MCF 10A (cell line): ENCODE data around the gene HEMK1. TPM values are rescaled to one million over a fixed set of nuclear protein-coding genes. Genes with fewer than 3 reads are reported as not detected.

Experiments
- BruUV-seq: library from RNA; stranded (reverse); fragments of 400-500 nt; replicated peaks from 2 replicates; lab custom pipeline; 2021; lab: Mats Ljungman, UMichigan
- CTCF ChIA-PET: fragments of 300-600 bp; sonication (Branson Sonifier 250); formaldehyde crosslinking; extraction: SDS; loops from one replicate; lab custom pipeline; 2021; ENCODE audit warnings: antibody characterized with exemption, inconsistent platforms; lab: Yijun Ruan, JAX
- POLR2A ChIA-PET: fragments of 300-600, 350-650 bp; sonication (Branson Sonifier 250); formaldehyde crosslinking; extraction: SDS; loops from one replicate; lab custom pipeline; 2020; ENCODE audit warnings: antibody characterized with exemption, inconsistent platforms; lab: Yijun Ruan, JAX
- DNase-seq: peaks from one replicate; pipeline ENCODE4 v3.0.0-alpha.2; 2018; ENCODE audit not compliant: unreplicated experiment
- H3K27ac Mint-ChIP-seq: one replicate; pipeline ENCODE4 v1.8.0; 2022; ENCODE audit warnings: mild to moderate bottlenecking, low read depth, mixed read lengths; ENCODE audit not compliant: unreplicated experiment
- H3K27me3 Mint-ChIP-seq: one replicate; pipeline ENCODE4 v1.8.0; 2022; ENCODE audit warnings: mixed read lengths; ENCODE audit not compliant: insufficient read depth, unreplicated experiment
- H3K36me3 Mint-ChIP-seq: one replicate; pipeline ENCODE4 v1.8.0; 2022; ENCODE audit warnings: mild to moderate bottlenecking, moderate library complexity, mixed read lengths; ENCODE audit not compliant: insufficient read depth, unreplicated experiment
- H3K4me1 Mint-ChIP-seq: one replicate; pipeline ENCODE4 v1.8.0; 2022; ENCODE audit warnings: mixed read lengths; ENCODE audit not compliant: insufficient read depth, unreplicated experiment
- H3K4me3 Mint-ChIP-seq: one replicate; pipeline ENCODE4 v1.8.0; 2022; ENCODE audit warnings: mild to moderate bottlenecking, moderate library complexity, mixed read lengths; ENCODE audit not compliant: unreplicated experiment
- H3K9me3 Mint-ChIP-seq: one replicate; pipeline ENCODE4 v1.8.0; 2022; ENCODE audit warnings: mixed read lengths; ENCODE audit not compliant: unreplicated experiment
- intact Hi-C: fragments of 100-400 bp; cut with micrococcal nuclease; formaldehyde crosslinking; loops from 2 replicates; pipeline ENCODE4 v1.14.1; 2022
- total RNA-seq: library from RNA; stranded (reverse); gene quantifications from 2 replicates; pipeline ENCODE4 v1.2.3, GENCODE V29; 2022
- TF ChIP-seq, protein P1 (sequence below): fragments of 200-600 bp; IDR thresholded peaks from one replicate; pipeline ENCODE4 v1.8.0; 2022; ENCODE audit warnings: antibody characterized with exemption, mild to moderate bottlenecking; ENCODE audit not compliant: unreplicated experiment

Gene HEMK1
- total RNA-seq, 1 experiment from 2014 or later, result 19.9 TPM

DNA sequence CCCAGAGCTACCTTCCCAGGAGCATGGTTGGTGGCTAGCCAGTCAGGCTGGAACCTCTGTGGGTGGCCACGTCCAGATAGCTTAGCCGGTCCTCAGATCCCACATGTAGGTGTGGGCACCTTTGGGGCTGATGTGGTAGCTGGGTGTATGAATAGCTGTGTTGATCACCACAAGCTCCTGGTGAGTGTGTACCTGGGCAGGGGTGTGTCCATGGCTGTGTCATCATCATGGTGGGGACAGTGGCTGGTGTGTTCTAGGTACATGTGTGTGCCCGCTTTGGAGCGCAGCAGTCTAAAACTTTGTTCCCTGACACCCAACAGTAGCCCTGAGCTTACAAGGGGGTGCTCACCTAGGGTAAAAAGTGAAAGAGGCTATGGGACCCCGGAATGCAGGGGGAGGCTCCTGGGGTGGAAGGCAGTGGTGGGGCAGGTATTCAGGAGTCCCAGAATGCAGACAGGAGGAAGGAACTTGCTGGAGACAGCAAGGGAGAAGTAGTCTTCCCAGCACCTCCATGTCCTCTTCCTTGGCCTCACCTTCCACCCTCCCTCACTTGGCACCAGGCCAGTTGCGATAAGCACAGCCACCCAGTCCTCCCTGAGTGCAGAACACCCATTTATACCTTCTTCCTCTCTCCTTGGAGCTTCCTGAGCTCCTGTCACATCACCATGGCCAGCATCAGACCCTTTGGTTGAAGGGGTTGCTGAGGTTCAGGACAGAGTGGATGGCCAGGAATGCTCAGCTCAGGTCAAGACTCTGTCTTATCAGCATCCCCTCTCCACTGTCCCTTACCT lies 41.1 kb downstream of the HEMK1 start:
- POLR2A ChIA-PET, result interaction anchor here (1.4 to 5.3 kb wide), 3 partner anchors 9 to 41 kb away, joined by 3 to 48 read pairs (median 34); partner anchors contain the start of genes C3orf18 and HEMK1
- peak overlapping the region; percentile 93 for H3K4me3 Mint-ChIP-seq
- intact Hi-C loops, result loop anchor here (5.0 to 10.0 kb wide), 2 partner anchors 263 to 1064 kb away; partner anchors contain the start of genes TEX264 and ZMYND10
- CTCF ChIA-PET, result interaction anchor here (0.5 to 13.5 kb wide), 8 partner anchors 9 to 779 kb away, joined by 3 to 397 read pairs (median 4); partner anchors contain the start of genes C3orf18 and HEMK1
- TF ChIP-seq, protein P1, sequence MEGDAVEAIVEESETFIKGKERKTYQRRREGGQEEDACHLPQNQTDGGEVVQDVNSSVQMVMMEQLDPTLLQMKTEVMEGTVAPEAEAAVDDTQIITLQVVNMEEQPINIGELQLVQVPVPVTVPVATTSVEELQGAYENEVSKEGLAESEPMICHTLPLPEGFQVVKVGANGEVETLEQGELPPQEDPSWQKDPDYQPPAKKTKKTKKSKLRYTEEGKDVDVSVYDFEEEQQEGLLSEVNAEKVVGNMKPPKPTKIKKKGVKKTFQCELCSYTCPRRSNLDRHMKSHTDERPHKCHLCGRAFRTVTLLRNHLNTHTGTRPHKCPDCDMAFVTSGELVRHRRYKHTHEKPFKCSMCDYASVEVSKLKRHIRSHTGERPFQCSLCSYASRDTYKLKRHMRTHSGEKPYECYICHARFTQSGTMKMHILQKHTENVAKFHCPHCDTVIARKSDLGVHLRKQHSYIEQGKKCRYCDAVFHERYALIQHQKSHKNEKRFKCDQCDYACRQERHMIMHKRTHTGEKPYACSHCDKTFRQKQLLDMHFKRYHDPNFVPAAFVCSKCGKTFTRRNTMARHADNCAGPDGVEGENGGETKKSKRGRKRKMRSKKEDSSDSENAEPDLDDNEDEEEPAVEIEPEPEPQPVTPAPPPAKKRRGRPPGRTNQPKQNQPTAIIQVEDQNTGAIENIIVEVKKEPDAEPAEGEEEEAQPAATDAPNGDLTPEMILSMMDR, result no peak
- DNase-seq, result peak; percentile 23
- H3K9me3 Mint-ChIP-seq, result no peaks in the 10 kb centered on the region
- no TSS peak for BruUV-seq
- H3K36me3 Mint-ChIP-seq, result peaks cover 5% of the 10 kb centered on the region
- no peaks in the 10 kb centered on the region for H3K27me3 Mint-ChIP-seq
- peak overlapping the region; percentile 42 for H3K27ac Mint-ChIP-seq
- H3K4me1 Mint-ChIP-seq, result peaks cover 29% of the 10 kb centered on the region

DNA sequence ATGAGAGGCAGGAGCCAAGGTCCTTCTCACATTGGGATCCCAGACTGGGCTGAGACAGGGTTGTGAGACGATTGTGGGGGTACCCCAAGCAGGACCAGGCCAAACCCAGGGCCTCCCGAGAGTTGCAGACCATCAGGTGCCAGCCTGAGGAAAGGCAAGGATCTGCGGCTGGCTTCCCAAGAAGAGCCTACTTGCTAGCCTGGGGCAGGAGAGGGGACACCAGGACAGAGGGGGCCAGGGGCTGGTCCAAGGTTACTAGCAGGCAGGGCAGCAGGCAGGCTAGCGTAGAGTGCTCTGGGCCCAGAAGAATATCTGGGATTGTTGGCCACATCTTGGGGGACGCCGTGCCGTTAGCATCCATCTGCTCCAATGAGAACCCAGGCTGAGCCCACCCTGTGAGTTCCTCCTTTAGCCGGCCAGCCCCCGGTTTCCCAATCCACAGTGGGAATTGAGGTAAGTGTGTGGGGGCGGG lies 41.7 kb downstream of the HEMK1 start:
- peak overlapping the region; percentile 42 for H3K27ac Mint-ChIP-seq
- TF ChIP-seq, protein P1, result no peak
- no peaks in the 10 kb centered on the region for H3K9me3 Mint-ChIP-seq
- DNase-seq, result no peak
- ChIA-PET CTCF (interaction anchor here (0.6 to 13.5 kb wide), 6 partner anchors 10 to 177 kb away, joined by 3 to 397 read pairs (median 38); partner anchors contain the start of genes C3orf18 and HEMK1), POLR2A (interaction anchor here (1.0 to 5.3 kb wide), 3 partner anchors 9 to 41 kb away, joined by 3 to 48 read pairs (median 34); partner anchors contain the start of genes C3orf18 and HEMK1)
- TSS peak; percentile 31 for BruUV-seq
- intact Hi-C loops, result loop anchor here (5.0 to 10.0 kb wide), 2 partner anchors 264 to 1064 kb away; partner anchors contain the start of genes TEX264 and ZMYND10
- peaks cover 5% of the 10 kb centered on the region for H3K36me3 Mint-ChIP-seq
- H3K4me1 Mint-ChIP-seq, result peaks cover 34% of the 10 kb centered on the region
- H3K27me3 Mint-ChIP-seq, result no peaks in the 10 kb centered on the region
- H3K4me3 Mint-ChIP-seq, result peak overlapping the region; percentile 93

DNA sequence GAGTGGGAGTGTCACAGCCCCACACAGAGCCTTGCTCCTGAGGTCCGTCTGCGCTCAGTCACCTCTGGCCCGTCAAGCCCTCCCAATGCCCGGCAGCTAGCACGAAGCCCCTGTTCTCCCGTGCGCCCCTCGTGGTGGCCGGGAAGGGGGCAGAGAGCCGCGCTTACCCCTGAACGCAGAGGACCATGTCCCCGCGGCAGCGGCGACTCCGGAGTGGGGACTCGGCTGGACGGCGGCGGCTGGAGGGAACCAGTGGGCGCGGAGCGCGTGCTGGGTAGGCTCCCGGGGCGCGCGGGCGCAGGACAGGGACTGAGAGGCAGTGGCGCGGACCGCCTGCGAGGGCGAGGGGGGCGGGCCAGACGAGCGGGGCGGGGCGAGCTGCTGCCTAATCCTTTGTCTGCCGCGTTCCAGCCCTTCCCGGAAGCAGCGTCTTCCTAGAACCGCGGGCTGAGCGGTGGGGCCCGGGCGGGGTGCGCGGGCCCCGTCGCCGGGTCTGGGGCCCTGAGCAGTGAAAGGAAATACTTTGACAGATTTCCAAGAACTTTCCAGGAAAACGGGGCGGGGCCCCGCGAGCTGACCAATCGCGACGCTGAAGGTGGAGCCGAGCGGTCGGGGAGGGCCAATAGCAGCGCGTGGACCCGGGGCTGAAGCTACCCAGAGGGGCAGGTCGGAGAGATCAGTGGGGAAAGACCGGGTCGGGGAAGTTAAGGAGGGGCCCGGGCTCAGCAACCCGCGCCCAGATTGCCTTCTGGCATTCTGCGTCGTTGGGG lies 42.3 kb downstream of the HEMK1 start, which contains the start of gene CISH:
Gene CISH, minus strand, starts transcription at position 311 of the 770 bp plus-strand sequence. Its CDS starts 124 bp downstream, at position 187.
- TF ChIP-seq, protein P1, result peak; percentile 37
- peaks cover 40% of the 10 kb centered on the region for H3K4me1 Mint-ChIP-seq
- CTCF ChIA-PET, result interaction anchor here (0.6 to 13.5 kb wide), 6 partner anchors 24 to 242 kb away, joined by 3 to 397 read pairs (median 37); partner anchors contain the start of genes C3orf18 and HEMK1
- peak within 1 kb of the TSS; percentile 42 for H3K27ac Mint-ChIP-seq
- no peaks in the 10 kb centered on the region for H3K27me3 Mint-ChIP-seq
- no TSS peak for BruUV-seq
- peak within 1 kb of the TSS; percentile 93 for H3K4me3 Mint-ChIP-seq
- DNase-seq, result peak; percentile 93
- H3K36me3 Mint-ChIP-seq, result peaks cover 5% of the 10 kb centered on the region
- no peaks in the 10 kb centered on the region for H3K9me3 Mint-ChIP-seq
- POLR2A ChIA-PET, result interaction anchor here (0.6 to 5.3 kb wide), 11 partner anchors 10 to 778 kb away, joined by 3 to 48 read pairs (median 3); partner anchors contain the start of genes C3orf18, HEMK1 and MANF
- intact Hi-C loops, result loop anchor here (5.0 to 10.0 kb wide), 2 partner anchors 264 to 1063 kb away; partner anchors contain the start of genes TEX264 and ZMYND10
